ENCODE data around the gene MTUS2.

GRCh38 chr13:29449726-29450125 is 629.6 kb downstream of the MTUS2 start:
- TF ChIP-seq E2F6 (IDR thresholded peaks at IDR 0.05; ENCODE audit: borderline replicate concordance, low read depth) (no peak), POLR2A (IDR thresholded peaks at IDR 0.05; ENCODE audit: low read length) (no peak), CTCF (IDR thresholded peaks at IDR 0.05) (no peak), ZNF302 (CRISPR knock-in tag; IDR thresholded peaks at IDR 0.05) (no peak)
